GM19438 (cell line): ENCODE results near the gene LOXHD1.

Experiments used
- ATAC-seq: cut with Tn5 transposase; IDR thresholded peaks from one replicate; pipeline ENCODE4 v1.9.1; 2021; ENCODE audit warnings: low read depth; ENCODE audit not compliant: unreplicated experiment

The LOXHD1 gene

DNA sequence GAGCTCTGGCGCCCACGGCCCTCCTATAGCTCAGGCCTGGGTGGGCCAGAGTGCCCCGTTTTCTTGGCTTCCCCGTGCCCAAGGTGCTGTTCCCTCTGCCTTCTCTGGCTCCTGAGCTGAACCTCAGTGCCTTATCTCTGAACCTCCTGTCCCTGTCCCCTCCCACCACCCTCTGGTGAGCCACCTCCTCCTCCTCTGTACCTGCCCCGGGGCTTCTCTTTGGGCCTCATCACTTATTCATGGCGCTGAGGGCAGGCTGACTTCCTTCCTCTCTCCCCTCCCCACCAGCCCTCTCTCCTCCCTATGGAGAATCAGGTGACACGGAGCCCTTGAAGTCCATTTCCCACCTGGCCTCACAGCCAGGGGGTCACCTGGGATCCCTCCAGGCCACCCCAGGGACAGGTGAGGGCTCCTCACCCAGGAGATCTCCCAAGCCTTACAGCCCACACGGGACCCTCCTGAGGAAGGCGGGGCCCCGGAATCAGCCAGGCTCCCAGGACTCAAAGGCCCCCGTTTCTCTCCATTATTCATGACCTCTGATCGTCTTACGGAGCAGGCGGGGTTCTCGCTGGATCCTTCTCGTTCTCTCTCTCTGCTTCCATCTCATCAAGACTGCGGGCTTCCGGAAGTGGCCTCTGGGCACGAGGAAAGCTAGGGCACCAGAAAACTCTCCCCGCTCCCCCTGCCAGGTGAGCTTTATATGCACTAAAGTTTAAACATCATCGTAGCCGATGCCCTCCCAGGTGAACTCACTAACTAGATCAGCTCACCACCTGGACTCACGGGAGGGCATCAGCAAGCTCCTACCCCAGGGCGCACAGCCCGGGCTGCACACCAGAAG lies at the start of gene LOXHD1:
TSS of gene LOXHD1 (minus strand) at position 106 of the 841 bp plus-strand sequence. CDS start 187 bp downstream, outside the sequence.
- no peak for ATAC-seq

DNA sequence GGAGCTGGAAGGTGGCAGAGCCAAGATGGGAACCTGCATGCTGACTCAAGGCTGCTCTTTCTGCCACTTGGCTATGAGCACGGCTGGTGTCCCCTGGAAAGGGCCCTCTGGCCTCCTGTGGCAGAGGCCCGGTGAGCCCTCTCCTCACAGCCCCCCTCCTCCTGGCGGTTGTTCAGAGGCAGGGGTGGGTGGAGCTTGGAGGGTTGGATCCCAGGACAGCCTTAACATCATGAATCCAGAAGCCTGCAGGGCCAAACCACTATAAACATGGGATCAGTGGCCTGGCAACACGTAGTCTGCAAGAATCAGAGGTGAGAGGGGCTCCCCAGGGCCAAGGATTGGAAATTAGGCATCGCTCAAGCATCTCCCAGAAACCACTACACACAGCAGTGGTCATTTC lies 48.5 kb upstream of the LOXHD1 start:
- no peak for ATAC-seq

DNA sequence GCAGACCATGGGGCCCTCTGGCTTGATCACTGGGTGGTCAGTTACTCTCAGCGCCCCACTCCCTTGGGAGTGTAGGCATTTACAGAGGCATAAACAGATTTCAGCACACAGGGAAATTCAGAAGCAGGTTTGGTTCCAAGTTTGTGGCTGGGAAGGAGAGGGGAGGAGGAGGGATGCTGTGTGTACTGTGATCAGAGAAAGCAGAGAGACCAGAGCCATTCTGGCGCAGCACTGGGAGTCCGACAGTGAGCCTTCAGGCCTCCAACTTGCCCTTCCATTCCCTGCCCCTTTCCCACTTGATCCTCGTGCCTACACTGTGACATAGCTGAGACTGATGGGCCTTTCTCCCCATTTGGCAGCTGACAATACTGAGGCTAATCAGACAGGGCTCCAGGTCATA lies 47.8 kb upstream of the LOXHD1 start:
- no peak for ATAC-seq

- ATAC-seq: no peak
Observed at GRCh38 chr18:46704189-46704588, 47.2 kb upstream of the LOXHD1 start.

DNA sequence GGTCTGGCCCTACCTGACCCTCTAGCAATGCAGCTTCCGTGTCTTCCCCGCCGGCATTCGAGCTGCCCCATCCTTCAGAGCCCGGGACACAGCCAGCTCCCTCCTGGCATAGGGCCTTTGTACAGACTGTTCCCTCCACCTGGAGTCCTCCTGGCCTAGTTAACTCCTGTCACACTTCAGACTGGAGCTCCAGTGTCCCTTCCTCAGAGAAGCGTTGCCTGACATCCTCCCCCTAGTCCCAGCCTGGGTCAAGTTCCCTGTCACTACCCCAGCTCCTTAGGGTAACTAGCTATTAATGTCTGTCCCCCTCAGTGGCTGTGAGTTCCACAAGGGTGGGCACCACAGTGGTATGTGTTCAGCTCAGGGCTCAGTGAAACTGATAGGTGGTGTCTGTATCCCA lies 45.5 kb upstream of the LOXHD1 start:
- ATAC-seq: no peak

- ATAC-seq: no peak
Observed at GRCh38 chr18:46700066-46700824, 43.2 kb upstream of the LOXHD1 start.

DNA sequence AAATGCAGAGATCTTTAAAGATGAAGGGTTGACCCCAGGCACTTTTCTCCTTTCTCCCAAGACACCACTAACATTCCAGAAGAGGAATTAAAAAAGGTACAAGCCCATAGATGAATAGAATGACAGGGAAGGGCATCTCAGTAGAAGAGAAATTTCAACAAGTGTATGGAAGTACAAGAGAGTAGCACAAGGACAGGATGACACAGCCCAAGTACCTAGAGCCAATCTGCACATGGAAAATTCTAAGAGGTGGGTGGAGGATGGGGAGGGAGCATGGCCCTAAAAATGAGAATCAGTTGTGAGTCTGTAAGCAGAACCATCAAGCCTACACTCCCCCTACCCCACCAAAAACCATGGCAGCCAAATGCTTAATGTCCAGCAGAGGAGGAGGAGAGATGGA lies 39.7 kb upstream of the LOXHD1 start:
- ATAC-seq: no peak

DNA sequence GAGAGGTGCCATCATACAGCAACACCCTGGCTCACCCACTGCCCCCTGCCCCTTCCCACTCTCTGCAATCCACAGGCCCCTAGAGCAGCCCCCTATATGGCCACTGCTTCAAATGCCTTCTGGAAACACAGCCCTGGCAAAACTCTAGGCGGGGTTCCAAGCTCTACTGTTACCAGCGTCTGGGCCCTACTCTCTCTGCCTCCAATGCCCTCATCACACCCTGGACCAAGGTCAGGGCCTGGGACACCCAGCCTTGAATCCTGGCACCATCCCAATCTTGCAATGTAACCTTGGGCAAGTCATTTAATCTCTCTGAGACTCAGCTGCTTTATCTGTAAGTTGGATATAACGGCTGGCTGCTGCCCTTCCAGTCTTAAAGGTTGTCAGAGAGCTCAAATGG lies 39.2 kb upstream of the LOXHD1 start:
- no peak for ATAC-seq

DNA sequence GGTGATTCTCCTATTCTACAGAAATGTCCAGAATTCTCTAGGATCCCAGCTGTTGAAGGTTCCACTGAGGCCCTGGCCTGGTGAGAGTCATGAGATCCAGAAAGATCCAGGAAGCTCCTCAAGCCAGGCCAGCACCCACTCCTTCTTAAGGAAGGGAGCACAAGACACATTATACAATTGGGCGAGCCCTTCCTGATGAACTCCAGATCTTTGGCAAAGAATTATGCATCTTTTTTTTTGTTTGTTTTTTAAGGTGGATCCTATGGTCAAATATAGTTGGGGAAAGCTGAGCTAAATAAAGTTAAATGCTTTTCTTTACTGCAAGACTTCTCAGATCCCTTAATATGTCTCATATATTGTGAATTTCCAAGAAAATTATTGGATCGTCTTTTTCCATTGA lies 37.0 kb upstream of the LOXHD1 start:
- ATAC-seq: no peak

- ATAC-seq: no peak
Observed at GRCh38 chr18:46688853-46689525, 32.0 kb upstream of the LOXHD1 start.

DNA sequence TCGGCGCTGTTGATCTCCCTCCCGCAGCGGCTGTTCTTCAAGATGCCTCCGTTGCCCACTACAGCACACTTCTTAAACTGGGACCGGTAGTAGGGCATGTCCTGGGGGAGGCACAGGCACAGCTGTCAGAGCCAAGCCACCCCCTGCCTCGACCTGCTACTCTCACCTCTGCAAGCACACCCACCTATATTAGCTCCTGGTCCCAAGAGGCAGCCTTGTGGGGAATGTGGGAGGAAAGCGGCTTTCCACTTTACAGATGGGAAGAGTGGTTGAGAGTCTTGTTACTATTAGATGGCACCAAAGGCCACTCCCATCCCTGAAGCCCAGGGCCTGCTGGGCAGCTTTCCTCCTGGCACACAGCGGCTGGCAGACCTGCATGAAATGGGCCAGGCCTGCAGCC lies 29.2 kb upstream of the LOXHD1 start:
- no peak for ATAC-seq

DNA sequence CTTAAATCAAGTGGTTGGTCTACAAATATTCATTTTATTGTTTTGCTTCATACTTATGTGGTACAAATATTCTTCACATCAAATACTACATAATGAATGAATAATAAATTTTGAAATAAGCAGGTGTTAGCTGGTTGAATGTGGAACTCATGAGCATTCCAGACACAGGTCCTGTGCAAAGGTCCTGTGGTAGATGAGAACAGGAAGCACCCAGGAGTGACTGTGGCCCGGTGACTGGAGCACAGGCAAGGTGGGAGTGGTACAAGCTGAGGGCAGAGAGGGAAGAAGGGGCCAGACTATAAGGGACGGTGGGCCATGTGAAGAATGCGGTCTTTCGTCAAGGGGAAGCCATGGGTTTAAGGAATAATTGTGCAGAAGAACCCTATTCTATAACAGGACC lies 26.2 kb upstream of the LOXHD1 start:
- ATAC-seq: no peak

- no peak for ATAC-seq
Observed at GRCh38 chr18:46680784-46681695, 24.0 kb upstream of the LOXHD1 start.

DNA sequence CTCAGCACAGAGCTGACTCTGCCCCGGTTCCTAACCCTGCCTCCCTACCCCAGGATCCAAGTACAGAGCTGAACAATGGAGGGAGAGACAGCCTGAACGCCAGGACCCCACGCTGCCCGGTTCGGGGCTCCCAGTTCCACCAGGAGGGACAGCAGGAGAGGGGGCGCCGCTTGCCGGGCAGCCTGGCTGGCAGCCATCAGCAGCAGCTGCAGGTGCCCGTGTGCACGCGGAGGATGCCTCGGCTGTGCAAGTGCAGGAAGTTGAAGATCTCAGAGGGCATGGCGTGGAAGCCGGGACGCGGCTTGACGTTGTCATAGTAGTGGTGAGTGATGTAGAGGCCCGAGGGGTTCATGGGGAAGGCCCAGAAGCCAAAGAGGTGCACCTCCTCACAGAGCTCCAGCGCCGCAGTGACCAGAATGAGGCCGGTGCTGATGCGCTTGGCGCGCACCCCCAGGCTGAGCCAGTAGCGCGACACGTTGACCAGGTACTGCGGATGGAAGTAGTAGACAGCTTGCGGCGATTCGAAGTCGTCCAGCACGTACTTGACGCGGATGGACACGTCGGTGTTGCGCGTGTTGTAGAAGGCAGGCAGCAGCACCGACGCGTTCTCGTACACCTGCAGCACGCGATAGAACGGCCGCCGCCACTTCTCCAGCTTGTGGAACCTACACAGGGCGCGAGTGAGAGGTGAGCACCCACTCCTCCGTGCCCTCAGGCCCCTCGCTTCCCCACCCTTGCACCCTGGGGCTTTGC lies 23.0 kb upstream of the LOXHD1 start:
- no peak for ATAC-seq

DNA sequence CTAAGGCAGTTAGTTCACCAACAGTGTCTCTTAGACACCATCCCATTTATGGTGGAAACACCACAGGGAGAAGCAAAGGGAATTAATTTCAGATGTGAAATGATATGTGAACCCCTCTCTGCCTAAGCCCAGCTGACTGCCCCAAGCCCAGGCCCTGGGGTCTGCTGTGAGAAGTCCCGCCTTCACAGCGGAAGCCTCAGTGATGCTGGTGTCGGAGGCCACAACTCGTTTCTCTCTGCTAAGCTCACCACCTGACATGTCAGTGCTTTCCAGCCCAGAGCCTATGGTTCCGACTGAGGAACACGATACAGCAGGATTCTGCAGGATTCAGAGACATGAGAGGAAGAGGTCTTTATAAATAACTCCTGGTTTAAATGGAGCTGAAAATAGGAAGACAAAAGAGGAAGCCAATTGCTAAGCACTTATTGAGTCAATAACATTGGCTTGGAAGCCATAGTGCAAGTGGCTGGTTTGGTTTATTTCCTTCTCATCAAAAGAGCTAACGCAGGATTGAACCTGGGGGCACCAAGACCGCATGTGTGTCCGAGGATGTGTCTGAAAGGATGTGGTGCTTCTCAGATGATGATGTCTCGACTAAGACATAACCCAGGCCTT lies 21.9 kb upstream of the LOXHD1 start:
- no peak for ATAC-seq

DNA sequence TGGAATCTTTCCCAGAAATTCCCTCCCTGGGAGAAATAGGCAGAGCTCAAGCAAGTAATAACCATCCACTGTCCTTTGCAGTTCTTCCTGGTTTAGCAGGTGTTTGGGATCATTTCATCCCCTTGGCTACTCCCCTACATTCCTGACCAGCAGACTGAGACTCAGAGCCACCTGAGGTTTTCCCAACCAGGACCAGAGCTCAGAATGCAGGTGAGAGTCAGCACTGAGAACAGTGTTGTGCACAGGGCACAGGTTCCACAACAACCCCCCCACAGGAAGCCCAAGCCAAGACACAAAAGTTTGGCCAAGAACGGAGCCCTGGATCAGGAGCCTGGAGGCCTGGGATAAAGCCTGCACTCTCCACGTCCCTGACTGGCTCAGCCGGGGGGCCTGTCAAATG lies 21.0 kb upstream of the LOXHD1 start:
- ATAC-seq: no peak

GRCh38 chr18:46677611-46678010 lies 20.6 kb upstream of the LOXHD1 start:
- no peak for ATAC-seq

GRCh38 chr18:46676182-46676835 lies 19.3 kb upstream of the LOXHD1 start:
- no peak for ATAC-seq

DNA sequence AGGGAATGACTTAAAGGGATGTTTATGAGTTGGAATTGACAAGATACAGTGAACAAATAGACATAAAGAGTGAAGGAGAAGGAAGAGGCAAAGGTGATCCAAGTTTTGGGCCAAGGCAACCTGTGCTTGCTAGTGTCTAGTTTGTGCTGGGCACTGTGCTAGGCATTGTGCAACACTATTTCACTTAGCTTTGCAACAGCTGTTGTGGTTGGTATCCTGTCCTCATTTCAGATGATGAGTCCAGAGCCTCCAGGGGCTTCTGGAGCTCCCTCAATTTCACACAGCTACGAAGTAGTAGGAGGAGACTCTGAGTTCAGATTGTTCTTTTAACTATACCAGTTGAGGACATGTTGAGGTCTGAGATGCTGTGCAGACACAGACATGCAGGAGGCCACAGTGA lies 18.1 kb upstream of the LOXHD1 start:
- ATAC-seq: no peak
